Skeletal muscle satellite cell (primary cell): ENCODE results near the gene CLOCK.

Experiments
- H3K27me3 ChIP-seq: 2 replicates; pipeline ENCODE4 v1.7.0; 2013; ENCODE audit warnings: low read length; ENCODE audit not compliant: control insufficient read depth, insufficient read depth
- H3K36me3 ChIP-seq: 2 replicates; pipeline ENCODE4 v1.7.0; 2013; ENCODE audit warnings: mild to moderate bottlenecking, control low read depth, low read length; ENCODE audit not compliant: insufficient read depth
- H3K4me1 ChIP-seq: 2 replicates; pipeline ENCODE4 v1.7.0; 2013; ENCODE audit warnings: low read length; ENCODE audit not compliant: control insufficient read depth, insufficient read depth
- H3K4me2 ChIP-seq: 2 replicates; pipeline ENCODE4 v1.7.0; 2013; ENCODE audit warnings: mild to moderate bottlenecking, low read length
- H3K4me3 ChIP-seq: 2 replicates; pipeline ENCODE4 v1.7.0; 2013; ENCODE audit warnings: low read length
- H3K9ac ChIP-seq: 2 replicates; pipeline ENCODE4 v1.7.0; 2013; ENCODE audit warnings: mild to moderate bottlenecking, low read depth, low read length, moderate library complexity
- H3K9me3 ChIP-seq: replicated peaks from 2 replicates; pipeline ENCODE4 v1.7.0; 2013; ENCODE audit warnings: mild to moderate bottlenecking, control low read depth, low read length

Gene CLOCK

DNA sequence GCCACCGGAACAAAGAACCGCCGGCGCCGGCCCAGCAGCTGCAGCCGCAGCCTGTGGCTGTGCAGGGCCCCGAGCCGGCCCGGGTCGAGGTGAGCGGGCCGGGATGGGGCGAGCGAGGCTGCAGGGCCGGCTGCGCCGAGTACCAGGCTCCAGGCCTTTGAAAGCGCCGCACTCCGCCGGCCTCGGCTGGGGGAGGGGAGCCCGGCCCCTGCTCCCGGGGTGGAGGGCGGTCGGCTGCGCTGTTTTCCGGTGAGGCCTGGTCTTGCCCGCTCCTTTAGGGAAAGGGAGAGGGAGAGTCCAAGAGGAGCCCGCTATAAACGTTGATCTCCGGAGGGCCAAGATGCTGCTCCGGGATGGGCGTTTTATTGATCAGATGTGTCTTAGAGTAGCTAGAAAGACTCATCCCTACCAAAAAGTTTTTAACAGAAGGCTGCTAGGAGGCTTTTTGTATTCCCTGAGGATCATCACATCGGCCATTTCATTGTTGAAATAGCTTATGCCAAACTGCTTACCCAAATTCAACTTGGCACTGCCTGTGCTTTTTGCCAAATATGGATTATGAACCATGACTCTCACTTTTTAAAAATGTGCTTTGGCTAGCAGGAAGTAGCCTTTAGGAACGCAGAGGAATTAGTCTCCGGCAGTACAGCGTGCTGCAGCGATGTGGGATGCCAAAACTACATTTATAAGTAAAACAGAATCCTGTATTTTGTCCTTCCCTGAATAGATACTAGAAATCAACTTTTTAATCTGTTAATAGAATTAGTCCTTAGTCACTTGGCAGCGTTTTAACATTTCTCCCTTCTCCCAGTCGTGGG lies 150.2 kb downstream of the CLOCK start:
- peak overlapping the region; percentile 88 for H3K4me3 ChIP-seq
- peaks cover 26% of the 10 kb centered on the region for H3K4me1 ChIP-seq
- peak overlapping the region; percentile 100 for H3K9ac ChIP-seq
- peak overlapping the region; percentile 99 for H3K4me2 ChIP-seq
- H3K27me3 ChIP-seq = no peaks in the 10 kb centered on the region
- peaks cover 30% of the 10 kb centered on the region for H3K36me3 ChIP-seq
- H3K9me3 ChIP-seq = no peaks in the 10 kb centered on the region

DNA sequence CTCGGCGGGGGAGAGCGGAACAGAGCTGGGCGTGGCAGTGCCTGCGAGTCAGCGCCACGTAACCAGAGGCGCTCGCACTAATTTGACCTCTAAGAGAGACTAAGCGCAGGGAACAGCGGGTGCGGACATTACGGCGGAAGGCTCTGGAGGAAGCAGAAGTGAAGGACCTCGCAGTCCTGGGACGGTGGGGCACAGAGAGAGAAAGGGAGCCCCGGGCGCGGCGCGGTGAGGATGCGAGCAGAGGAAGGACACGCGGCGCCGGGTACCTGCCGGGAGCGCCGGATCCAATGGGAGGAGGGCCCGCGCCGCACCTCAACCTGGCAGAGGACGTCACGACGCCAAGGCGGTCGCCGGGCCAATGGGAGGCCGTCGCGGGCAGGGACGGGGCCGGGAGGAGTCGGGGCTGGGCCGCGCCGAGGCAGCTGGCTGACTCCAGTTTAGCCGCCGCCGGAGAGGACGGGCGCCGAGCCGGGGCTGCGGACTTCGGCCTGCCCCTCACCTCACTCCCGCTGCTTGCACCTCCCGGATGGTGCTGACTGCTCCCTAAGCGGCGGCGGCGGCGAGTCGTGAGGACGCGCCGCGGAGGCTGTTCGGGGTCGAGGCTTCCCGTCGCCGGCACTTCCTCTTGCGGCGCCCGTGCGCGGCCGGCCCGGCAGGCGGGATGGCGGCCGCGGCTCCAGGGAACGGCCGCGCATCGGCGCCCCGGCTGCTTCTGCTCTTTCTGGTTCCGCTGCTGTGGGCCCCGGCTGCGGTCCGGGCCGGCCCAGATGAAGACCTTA lies 151.0 kb downstream of the CLOCK start, which contains the start of gene TMEM165:
TMEM165 (plus strand) TSS at position 429 of the 779 bp plus-strand sequence; CDS start at position 662, 233 bp downstream.
- Histone ChIP-seq H3K36me3 (peaks cover 25% of the 10 kb centered on the region), H3K27me3 (no peaks in the 10 kb centered on the region), H3K9me3 (no peaks in the 10 kb centered on the region), H3K9ac (peak within 1 kb of the TSS; percentile 100), H3K4me3 (peak within 1 kb of the TSS; percentile 88), H3K4me1 (peaks cover 22% of the 10 kb centered on the region), H3K4me2 (peak within 1 kb of the TSS; percentile 99)

DNA sequence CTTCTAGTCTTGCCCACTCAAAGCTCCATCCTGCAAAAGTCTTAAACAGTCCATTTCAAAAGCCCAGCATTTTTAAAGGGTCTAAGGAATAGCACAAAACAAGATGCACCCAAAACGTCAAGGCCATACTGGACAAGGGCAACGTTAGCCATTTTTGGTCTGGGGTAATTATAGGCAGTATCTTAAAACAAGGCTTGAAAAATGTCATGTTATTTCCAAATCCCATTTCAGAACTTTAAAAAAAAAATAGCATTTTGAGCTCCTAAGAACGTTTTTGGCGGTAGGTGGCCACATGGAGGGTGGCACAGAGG lies 151.5 kb downstream of the CLOCK start:
- Histone ChIP-seq H3K9me3 (no peaks in the 10 kb centered on the region), H3K4me2 (peak overlapping the region; percentile 99), H3K4me1 (peaks cover 22% of the 10 kb centered on the region), H3K36me3 (peaks cover 24% of the 10 kb centered on the region), H3K4me3 (peak overlapping the region; percentile 88), H3K27me3 (no peaks in the 10 kb centered on the region), H3K9ac (peak overlapping the region; percentile 100)

DNA sequence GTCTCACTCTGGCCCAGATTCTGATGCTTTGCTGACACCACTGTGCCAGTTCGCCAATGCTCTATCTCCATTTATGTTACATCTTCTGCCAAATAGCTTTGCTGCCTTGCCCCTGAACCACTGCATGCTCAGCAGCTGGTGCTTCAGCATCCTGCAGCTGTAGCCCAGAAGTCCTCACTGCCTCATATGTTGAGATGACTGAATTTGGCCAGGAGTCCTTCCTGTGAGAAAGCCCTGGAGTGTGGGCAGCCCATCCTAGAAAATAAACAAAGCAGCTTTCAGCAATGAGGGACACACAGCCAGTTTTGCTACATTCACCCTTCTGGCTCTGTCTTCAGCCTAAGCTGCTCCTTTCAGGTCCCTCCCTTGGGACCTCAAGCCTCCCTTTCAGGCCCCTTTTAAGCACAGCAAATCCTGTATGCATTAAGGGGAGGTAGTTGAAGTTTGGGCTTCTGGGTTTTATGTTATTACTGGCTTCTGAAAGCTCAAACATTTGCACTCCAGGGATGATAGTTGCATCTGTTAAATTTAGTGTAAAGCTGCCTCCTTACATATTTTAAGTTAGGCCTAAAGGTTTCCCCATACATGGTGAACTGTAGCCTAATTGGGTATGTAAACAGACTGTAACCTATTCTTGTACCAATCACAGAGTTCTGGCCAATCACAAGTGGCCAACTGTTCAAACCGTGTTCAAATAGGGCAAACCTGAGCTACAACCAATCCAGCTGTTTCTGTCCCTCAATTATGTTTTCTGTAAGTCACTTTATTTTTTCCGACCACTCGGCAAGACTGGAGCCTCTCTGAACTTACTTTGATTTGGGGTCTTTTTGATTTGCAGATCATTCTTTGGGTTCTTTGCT lies 153.0 kb downstream of the CLOCK start:
- H3K4me2 ChIP-seq = no peak overlapping the region

DNA sequence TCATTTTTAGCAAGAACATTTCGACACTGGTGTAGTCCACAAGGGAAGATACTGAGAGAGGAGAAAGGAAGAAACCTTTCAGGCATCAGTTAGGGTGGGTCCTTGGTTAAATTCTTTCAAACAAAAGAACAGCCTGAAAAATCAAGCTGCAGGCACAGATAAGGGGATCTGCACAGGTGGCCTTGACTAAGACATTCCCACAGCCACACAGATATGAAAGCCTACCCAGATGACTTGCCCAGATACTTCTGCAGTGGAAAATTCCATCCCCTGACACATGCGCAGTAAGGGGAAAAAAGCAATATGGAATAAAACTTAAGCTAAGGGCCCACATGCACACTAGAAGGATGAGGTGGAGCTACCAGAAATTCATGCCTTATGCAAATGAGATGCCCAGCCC lies 159.9 kb downstream of the CLOCK start:
- Histone ChIP-seq H3K36me3 (no peaks in the 10 kb centered on the region), H3K4me3 (no peak overlapping the region), H3K9ac (no peak overlapping the region), H3K4me2 (no peak overlapping the region), H3K9me3 (no peaks in the 10 kb centered on the region), H3K27me3 (no peaks in the 10 kb centered on the region), H3K4me1 (no peaks in the 10 kb centered on the region)

More for the DNA sequence above, 153.0 kb downstream of the CLOCK start:
- H3K9me3 ChIP-seq = no peaks in the 10 kb centered on the region
- H3K4me3 ChIP-seq = no peak overlapping the region
- H3K27me3 ChIP-seq = no peaks in the 10 kb centered on the region
- H3K9ac ChIP-seq = no peak overlapping the region
- peaks cover 15% of the 10 kb centered on the region for H3K36me3 ChIP-seq
- H3K4me1 ChIP-seq = peaks cover 13% of the 10 kb centered on the region

DNA sequence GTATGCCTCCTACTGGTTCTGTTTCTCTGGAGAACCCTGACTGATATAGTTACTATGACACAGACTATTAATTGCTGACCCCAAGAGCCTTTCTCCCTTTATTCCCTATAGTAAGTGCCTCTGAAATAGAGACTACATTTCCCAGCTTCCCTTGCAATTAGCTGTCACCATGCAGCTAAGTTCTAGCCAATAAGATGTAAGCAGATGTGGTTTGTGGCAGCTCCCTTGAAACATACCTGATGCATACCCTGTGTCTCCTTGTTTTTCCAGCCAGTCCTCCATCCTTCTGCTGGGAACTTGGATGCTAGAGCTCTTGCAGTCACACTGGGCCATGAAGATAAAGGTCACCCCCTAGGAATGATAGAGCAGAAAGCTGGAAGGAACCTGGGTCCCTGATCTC lies 160.6 kb downstream of the CLOCK start:
- no peak overlapping the region for H3K9ac ChIP-seq
- no peak overlapping the region for H3K4me3 ChIP-seq
- no peak overlapping the region for H3K4me2 ChIP-seq
- H3K4me1 ChIP-seq = no peaks in the 10 kb centered on the region
- H3K27me3 ChIP-seq = no peaks in the 10 kb centered on the region
- H3K36me3 ChIP-seq = no peaks in the 10 kb centered on the region
- H3K9me3 ChIP-seq = no peaks in the 10 kb centered on the region

DNA sequence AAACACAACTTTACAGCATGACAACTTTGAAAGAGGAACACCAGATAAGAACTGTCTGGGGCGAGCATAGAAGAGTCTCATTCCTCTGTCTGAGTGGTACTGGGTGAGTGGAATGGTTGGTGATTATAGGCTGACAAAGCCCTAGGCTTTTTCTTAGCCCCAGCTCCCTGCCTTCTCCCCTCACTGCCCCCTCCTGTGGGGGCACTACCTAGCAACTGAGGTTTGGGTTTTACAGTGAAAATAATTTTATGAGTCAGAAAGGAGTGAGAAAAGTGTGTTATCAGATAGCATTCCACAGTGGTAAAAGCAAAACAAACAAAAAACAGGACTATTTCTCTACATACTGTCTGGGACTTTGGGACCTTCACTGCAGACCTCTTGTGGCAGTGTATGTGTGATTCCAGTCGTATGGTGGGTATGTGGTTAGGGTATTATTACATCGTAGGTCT lies 161.5 kb downstream of the CLOCK start:
- Histone ChIP-seq H3K4me2 (no peak overlapping the region), H3K4me1 (no peaks in the 10 kb centered on the region), H3K36me3 (no peaks in the 10 kb centered on the region), H3K9me3 (no peaks in the 10 kb centered on the region), H3K27me3 (no peaks in the 10 kb centered on the region), H3K9ac (no peak overlapping the region), H3K4me3 (no peak overlapping the region)

DNA sequence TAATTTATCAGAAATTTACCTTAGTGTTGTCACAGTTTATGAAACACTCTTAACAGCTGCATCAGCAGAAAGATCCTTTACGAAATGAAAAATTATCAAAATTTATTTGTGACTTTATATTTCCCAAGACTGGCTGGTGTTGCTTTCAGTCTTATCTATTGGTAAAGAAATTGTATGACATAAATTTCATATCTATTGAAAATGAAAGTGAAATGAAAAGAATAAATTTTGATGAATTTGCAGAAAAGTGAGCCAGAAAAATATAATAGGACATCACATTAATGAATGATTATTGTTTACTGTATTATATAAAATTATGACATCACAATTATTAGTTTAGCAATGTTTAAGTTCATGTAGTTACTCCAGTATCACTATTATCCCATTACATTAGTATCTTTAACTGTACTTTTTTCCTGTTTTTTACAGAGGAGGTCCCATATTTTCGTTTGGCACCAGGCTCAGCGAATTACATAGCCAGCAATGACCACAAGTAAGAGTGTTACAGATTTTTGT lies 164.2 kb downstream of the CLOCK start:
- Histone ChIP-seq H3K4me1 (no peaks in the 10 kb centered on the region), H3K27me3 (no peaks in the 10 kb centered on the region), H3K9ac (no peak overlapping the region), H3K9me3 (no peaks in the 10 kb centered on the region), H3K4me3 (no peak overlapping the region), H3K36me3 (no peaks in the 10 kb centered on the region), H3K4me2 (no peak overlapping the region)

DNA sequence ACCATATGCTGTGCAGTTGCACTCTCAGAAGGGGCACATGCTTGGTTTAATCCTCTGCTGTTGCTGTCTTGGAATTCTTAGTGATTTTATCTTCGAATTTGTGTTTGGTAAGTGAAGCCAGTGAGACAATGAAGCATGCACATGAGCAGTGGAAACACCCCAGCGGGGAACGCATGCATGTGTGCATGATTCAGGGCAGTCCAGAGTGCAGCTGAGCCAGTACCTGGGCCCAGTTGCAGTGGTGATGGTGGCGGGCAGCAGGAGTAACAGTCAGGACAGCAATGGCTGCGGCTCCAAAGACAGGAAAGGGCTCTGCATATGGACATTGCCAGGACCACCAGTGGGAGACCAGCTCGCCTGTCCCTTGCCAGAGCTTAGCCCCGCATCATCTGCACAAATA lies 165.2 kb downstream of the CLOCK start:
- H3K4me1 ChIP-seq = no peaks in the 10 kb centered on the region
- H3K36me3 ChIP-seq = no peaks in the 10 kb centered on the region
- H3K9me3 ChIP-seq = no peaks in the 10 kb centered on the region
- H3K9ac ChIP-seq = no peak overlapping the region
- no peaks in the 10 kb centered on the region for H3K27me3 ChIP-seq
- H3K4me3 ChIP-seq = no peak overlapping the region
- H3K4me2 ChIP-seq = no peak overlapping the region

DNA sequence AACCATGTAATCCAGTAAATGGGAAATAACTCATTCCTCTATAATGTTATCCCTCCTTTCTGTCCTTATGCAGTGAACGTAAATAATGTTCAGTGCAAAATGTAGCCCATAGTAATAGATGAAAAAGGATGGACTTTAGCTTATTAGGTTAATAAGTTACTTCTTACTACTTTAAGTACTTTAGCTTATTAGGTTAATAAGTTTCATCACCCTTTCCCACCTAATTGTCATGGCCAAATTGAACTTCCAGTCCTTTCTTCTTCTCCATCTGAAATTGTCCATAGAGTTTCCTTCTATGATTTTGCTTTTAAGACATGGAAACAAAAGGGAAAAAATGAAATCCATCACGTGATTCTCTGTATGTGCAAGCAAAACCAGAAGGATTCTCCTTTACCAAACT lies 166.1 kb downstream of the CLOCK start:
- no peaks in the 10 kb centered on the region for H3K4me1 ChIP-seq
- no peaks in the 10 kb centered on the region for H3K36me3 ChIP-seq
- H3K4me2 ChIP-seq = no peak overlapping the region
- H3K9ac ChIP-seq = no peak overlapping the region
- H3K27me3 ChIP-seq = no peaks in the 10 kb centered on the region
- H3K9me3 ChIP-seq = no peaks in the 10 kb centered on the region
- H3K4me3 ChIP-seq = no peak overlapping the region
